Glomerular visceral epithelial cell (primary cell): ENCODE measurements around the gene SLC9C2.

Source experiments
- DNase-seq: peaks from one replicate; pipeline ENCODE4 v3.0.0-alpha.2; 2016; ENCODE audit errors: extremely low spot score

Gene SLC9C2

GRCh38 chr1:173453982-173454381, 148.9 kb downstream of the SLC9C2 start:
- no peak for DNase-seq

- no peak for DNase-seq
Measured at GRCh38 chr1:173451981-173452380, 150.9 kb downstream of the SLC9C2 start.
